EL (cell line): ENCODE data around the gene GP9.

Source experiments
- DNase-seq: peaks from one replicate; pipeline ENCODE4 v3.0.0-alpha.2; 2016

The GP9 gene

GRCh38 chr3:129060276-129061022 lies at the start of gene GP9:
Gene GP9, plus strand, starts transcription at chr3:129060779. Its CDS starts 961 bp downstream, at chr3:129061740.
- DNase-seq: no peak

- DNase-seq: peak; percentile 20
Observed at GRCh38 chr3:129013491-129013891, 47.1 kb upstream of the GP9 start.

- no peak for DNase-seq
Observed at GRCh38 chr3:129014148-129014547, 46.4 kb upstream of the GP9 start.

- no peak for DNase-seq
Observed at GRCh38 chr3:129014793-129015345, 45.7 kb upstream of the GP9 start.

GRCh38 chr3:129015388-129016105 lies 45.0 kb upstream of the GP9 start:
- no peak for DNase-seq

- peak; percentile 21 for DNase-seq
Observed at GRCh38 chr3:129016356-129016719, 44.2 kb upstream of the GP9 start.

GRCh38 chr3:129016720-129017483 lies 43.7 kb upstream of the GP9 start:
- no peak for DNase-seq

GRCh38 chr3:129017484-129017899 lies 43.1 kb upstream of the GP9 start:
- no peak for DNase-seq

GRCh38 chr3:129018271-129018670 lies 42.3 kb upstream of the GP9 start:
- no peak for DNase-seq

- DNase-seq: no peak
Observed at GRCh38 chr3:129018751-129019150, 41.8 kb upstream of the GP9 start.

- DNase-seq: no peak
Observed at GRCh38 chr3:129019266-129019665, 41.3 kb upstream of the GP9 start.

GRCh38 chr3:129020691-129021090 lies 39.9 kb upstream of the GP9 start:
- no peak for DNase-seq

- peak; percentile 34 for DNase-seq
Observed at GRCh38 chr3:129021140-129021551, 39.4 kb upstream of the GP9 start.

GRCh38 chr3:129022114-129023007 lies 38.2 kb upstream of the GP9 start:
- DNase-seq: no peak

GRCh38 chr3:129023008-129023358 lies 37.6 kb upstream of the GP9 start:
- no peak for DNase-seq

GRCh38 chr3:129023909-129024308 lies 36.7 kb upstream of the GP9 start:
- peak; percentile 29 for DNase-seq

GRCh38 chr3:129025108-129025507 lies 35.5 kb upstream of the GP9 start:
- DNase-seq: no peak

GRCh38 chr3:129025691-129026435 lies 34.7 kb upstream of the GP9 start:
- DNase-seq: peak; percentile 27

- DNase-seq: peak; percentile 86
Observed at GRCh38 chr3:129026728-129027543, 33.6 kb upstream of the GP9 start.

- no peak for DNase-seq
Observed at GRCh38 chr3:129027544-129027880, 33.1 kb upstream of the GP9 start.

GRCh38 chr3:129028866-129029265 lies 31.7 kb upstream of the GP9 start:
- no peak for DNase-seq
